Activated CD4-positive, alpha-beta T cell treated with anti-CD3 and anti-CD28 coated beads, Interleukin-2, amount 50 U/mL, for 1 hour (primary cell): Measurements from ENCODE around the gene NCR3LG1.
"Not testable (repeated sequence)": the region's sequence is repeated elsewhere in the genome, so short reads cannot be mapped to it uniquely, and the experiment has no call there.

Source experiments
- DNase-seq: peaks from one replicate; pipeline ENCODE4 v3.0.0-alpha.2; 2020

The NCR3LG1 gene

DNA sequence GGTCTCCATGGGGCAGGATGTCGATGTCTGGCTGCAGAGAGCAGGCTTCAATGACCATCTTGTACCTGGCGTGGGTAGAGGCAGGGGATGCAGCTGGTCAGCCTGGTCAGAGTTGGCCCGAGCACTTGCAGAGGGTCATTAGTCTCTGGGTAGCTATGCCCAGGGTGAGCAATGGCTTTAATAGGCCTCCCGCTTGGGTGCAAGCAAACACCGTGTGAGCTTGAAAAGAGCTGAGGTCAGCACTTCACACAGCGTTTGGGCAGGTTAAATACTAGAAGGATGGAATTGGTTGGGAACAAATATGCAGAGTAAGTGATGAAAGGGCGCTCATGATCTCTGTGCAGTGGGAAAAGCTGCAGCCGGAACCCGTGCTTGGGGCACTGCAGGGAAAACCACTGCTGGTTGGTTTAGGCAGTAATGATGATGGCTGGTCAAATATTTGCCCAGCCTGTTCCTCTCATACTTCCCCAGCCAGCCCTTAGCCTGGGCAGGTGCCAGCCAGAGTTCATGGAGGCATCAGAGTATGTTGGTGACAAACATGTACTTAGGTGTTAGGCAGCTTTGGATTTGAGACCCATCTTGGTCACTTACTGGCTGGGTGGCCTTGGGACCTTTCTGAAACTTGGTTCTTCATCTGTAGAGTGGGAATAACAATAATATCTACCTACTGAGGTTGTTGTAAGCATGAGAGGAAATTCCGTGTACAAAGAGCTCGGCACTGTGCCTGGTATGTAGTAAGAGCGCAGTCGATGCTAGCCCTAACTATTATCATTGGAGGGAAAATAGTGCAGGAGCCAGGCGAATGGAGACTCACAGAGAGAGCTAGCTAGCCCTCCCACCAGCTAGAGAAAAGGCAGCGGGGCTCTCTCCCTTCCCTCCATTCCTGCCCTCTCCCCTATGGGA, 62.1 kb downstream of the NCR3LG1 start:
- DNase-seq: no peak

DNA sequence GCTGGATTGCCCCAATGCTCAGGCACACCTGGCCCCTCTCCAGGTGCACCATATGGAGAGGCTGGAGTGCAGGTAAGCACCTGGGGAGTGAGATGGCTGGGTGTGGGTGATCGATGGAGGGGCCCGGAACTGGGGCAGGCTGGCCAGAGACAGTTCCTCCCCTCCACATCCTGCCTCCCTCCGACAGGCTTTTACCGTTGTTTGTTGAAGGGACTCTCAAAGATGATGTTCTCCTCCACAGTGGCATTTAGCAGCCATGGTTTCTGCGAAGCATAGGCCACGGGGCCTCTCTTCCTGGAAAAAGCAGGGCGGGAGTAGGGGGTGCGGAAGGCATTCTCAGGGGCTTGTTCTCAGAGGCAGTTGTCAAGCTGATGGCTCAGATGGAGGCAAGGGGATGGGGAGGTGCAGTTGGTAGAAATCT, 62.7 kb downstream of the NCR3LG1 start:
- DNase-seq: no peak

DNA sequence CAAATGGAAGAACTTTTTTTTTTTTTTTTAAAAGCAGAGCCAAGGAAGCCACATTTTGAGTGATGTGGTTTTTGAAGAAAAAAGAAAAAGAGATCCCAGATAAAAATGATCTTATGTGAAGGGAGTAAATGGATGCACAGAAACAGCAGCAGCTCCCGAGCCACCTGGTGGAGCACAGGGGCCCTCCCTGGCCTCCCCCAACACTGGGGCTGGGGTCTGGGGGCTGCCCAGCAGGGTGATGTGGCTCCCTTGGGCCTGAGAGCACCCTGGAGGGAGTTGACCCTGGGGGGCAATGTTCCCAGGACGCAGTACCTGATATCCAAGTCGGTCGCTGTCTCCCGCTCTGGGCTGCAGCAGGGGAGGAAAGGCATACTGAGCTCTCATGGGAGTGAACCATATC, 63.4 kb downstream of the NCR3LG1 start:
- DNase-seq: no peak

DNA sequence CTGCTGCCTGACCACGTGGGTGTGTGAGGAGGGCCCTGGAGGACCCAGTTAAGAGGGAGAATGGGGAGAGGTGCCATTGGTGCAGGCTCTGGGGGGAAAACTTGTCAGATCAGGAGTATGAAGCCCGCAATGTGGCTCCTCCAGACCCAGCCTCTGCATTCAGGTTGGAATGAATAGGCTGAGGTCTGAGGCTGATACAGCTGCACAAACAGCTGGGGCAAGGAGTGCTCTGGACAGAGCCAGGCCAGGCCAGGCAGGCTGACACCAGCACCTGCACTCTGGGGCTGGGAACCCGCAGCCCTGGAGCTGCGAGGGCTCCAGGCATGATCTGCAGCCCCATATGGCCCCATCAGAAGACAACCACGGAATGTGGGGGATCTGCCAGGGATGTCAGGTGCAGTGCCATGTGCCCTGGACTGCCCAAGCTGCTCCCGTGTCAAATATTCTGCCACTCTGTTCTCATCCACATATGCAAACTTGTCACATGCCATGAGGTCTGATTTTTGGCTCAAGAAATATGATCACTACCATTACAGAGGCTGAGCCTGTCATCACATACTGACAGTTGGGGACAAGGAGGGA, 64.0 kb downstream of the NCR3LG1 start:
- no peak for DNase-seq

DNA sequence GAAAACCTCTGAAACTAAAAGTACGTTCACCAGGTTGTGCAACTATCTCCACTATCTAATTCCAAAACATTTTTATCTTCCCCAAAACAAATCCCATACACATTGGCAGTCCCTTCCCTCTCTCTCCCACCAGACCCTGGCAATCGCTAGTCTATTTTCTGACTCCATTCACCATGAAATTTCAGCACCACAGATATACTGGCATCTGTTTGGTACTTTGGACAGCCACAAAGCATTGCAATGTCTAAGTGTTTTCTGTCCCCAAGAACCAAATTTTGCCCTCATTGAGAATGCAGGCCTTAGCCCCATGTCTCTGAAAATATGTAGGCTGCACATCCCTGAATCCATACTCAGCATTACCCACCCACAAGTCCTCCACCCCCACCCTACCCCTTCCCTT, 64.9 kb downstream of the NCR3LG1 start:
- DNase-seq: no peak

DNA sequence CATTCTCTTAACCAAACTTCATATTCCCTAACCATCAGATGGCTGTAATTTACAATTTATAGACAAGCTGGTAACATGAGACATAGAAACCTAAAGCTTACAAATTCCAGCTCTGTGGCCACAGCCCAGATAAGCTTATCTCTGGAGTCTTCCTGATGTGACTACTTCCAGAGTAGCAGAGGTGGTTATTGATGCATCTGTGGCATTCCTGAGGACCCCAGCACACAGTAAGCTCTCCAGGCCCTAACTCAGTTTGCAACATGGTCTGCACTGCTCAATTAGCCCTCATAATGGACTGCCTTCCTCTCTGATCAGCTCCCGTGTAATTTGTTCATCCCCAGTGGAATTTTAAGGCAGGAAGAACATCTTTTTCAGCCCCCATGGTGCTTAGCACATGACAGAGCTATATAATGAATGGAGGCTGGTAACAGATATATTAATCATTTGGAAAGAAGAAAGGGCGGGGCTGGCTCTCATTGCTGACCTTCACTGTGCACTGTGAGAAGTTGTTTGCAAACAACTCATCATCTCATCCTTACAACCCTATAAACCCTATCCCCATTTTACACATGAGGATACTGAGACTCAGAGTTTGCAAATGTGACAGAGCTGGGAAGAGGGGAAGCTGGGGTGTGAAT, 67.0 kb downstream of the NCR3LG1 start:
- no peak for DNase-seq

DNA sequence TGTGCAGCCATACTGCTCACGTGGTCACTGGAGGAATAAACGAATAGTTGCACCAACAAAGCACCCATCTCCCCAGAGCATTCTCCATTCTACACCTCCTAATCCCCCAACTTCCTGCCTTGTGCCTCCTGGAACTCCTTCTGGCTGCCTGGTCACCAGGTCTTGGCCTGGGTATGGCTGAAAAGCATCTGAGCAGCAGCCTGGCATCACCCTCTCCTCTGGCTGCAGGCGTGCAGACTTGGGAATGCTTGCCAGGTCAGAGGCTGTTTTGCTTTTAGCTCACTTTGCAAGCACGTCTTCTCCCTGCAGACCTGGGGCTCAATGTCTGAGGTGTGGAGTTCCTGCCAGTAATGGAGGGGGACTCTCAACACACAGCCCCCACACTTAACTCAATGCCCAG, 70.2 kb downstream of the NCR3LG1 start:
- no peak for DNase-seq

DNA sequence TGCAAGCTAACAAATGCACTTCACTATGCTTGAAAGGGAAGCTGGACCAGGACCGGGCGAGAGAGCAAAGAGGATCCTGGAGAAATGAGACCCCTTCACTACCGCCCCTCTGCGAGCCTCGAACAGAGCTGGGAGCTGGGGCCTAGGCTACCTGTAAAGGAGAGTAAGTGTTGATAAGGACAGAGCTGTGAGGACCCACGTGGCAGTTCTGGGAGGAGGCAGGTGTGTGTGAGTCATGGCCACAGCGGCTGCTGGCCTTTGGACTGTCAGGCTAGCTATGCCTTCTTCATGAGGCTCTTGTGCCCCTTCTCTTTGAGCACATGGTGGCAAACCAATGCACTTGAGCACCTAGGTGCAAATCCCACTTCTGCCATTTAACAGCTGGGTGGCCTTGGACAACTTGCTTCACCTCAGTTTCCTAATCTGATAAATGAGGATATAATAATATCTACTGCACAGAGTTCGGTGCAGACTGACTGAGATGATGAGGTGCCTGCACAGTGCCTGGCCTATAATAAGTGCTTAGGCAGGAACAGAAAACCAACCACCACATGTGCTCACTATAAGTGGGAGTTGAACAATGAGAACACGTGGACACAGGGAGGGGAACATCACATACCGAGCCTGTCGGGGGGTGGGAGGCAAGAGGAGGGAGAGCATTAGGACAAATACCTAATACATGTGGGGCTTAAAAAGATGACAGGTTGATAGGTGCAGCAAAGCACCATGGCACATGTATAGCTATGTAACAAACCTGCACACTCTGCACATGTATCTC, 72.1 kb downstream of the NCR3LG1 start:
- no peak for DNase-seq

DNA sequence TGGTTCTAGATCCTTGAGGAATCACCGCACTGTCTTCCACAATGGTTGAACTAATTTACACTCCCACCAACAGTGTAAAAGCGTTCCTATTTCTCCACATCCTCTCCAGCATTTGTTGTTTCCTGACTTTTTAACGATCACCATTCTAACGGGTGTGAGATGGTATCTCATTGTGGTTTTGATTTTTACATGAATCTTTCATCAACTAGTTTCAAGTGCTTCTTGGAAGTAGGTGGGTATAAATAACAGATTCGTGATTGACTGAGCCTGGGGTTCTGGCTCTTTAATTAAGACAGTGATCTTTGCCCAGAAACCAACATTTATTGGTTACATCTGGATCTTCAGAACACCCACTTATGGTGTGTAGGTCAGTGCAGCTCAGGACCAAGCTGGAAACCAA, 74.6 kb downstream of the NCR3LG1 start:
- not testable (repeated sequence) for DNase-seq
